GM12873 (cell line): ENCODE measurements around the gene PNPLA1.

Source experiments
- CTCF ChIP-seq: IDR thresholded peaks from 2 replicates; pipeline ENCODE4 v1.5.1; 2012; ENCODE audit warnings: low read depth, mild to moderate bottlenecking, moderate library complexity, low read length, control low read depth; ENCODE audit not compliant: insufficient read depth; ENCODE audit errors: missing control alignments

Gene PNPLA1

DNA sequence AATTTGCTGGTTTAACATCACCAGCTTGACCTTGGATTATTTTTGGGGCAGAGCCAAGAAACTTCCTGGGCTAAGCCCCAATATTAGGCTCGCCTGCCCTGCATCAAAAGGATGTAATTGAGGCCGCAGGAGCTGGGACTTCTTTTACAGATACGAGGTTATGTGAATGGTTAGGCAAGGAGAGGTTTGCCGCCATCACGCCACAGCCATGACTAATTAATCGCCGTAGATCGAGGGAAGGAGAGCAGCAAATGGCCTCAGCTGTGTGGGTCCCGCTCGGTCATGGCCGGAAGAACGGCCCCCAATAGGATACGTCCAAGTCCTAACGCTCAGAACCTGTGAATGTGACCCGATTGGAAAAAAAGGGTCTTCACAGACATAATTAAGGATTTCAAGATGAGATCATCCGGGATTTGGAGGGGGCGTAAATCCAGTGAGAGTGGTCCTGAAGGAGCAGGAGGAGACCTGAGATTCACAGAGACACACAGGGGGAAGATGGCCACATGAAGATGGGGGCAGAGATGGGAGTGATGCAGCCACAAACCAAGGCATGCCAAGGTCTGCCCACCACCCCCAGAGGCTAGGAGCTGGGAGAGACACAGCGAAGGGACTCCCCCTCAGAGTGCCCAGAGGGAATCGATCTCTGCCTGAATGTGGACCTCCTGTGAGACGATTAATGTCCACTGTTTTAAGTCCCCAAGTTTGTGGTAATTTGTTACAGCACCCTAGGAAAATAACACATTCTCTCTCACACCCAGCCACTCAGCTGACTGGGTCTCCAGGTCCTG, 76.8 kb downstream of the PNPLA1 start:
- TF ChIP-seq CTCF = no peak

DNA sequence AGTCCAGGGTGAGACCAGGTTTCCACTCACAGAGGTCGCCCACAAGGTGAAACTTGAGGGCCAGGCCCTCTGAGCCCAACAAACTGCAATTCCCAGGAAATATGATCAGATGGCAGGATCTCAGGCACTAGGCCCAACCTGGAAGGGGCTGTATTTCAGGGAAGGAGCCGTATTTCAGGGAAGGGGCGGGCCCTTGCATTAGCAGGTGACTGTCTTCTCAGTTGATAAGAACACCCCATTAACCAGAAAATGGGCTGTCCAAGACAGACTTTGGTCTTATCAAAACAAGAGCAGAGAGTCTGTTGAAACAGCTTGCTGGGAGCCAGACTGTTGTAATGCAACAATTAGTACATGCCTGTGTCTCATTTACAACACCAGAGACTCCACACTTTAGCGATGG, 77.8 kb downstream of the PNPLA1 start:
- no peak for TF ChIP-seq CTCF

DNA sequence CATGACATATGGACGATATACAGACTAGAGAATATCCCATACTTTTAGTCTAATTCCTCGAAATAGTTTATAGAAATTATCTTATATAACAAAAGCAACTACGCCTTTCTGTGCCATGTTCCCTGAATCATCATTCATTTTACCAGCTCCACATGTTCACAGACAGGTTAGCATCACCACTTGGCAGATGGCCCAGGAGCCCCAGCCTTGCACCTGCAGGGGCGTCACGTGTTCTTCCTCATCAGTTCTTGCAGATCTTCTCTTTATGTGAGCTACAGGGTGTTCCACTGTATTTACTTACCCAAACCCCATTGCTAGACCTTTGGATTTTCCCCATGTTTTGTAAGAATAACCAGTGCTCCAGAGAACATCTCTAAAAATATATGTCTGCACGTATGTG, 79.4 kb downstream of the PNPLA1 start:
- TF ChIP-seq CTCF = no peak

- TF ChIP-seq CTCF = no peak
Measured at GRCh38 chr6:36350082-36350481, 80.2 kb downstream of the PNPLA1 start.

DNA sequence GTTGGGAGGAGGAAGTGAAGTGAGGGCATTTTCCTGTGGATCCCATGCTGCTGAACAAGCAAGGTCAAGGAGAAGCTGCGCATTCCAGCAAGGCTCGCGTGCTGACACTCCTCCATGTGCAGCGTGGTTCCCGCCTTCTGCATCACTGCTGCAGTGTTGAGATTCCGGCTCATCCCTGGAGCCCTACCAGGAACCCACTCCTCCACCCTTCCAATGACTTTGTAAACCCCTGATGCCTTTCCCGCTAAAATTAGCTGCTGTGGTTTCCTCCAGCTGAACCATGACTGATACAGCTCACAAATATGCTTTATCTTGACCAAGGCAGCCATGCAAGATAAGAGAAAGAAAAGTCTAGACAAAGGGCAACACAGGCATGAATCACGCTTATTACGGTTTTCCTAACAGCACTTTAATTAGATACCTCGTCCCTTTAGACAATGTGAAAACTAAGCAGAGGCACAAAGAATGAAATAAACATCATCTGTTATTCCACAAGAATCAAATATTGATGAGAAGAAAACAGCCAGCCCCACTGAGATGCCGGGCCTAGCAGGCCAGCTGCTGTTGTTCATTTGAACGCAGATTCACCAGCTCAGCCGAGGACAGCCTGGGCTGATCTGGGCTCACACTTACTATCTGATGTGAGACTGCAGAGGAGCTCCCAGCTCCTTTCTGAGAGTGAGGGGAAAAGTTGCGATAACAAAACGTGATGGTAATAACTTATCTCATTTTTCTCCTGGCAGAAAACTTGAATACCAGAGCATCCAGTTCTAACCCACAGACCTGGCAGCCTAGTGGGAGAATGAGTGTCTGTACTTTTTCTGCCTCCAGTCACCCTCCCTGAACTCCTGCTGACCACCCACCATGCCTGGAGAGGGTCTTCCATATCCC, 81.1 kb downstream of the PNPLA1 start:
- TF ChIP-seq CTCF = no peak

DNA sequence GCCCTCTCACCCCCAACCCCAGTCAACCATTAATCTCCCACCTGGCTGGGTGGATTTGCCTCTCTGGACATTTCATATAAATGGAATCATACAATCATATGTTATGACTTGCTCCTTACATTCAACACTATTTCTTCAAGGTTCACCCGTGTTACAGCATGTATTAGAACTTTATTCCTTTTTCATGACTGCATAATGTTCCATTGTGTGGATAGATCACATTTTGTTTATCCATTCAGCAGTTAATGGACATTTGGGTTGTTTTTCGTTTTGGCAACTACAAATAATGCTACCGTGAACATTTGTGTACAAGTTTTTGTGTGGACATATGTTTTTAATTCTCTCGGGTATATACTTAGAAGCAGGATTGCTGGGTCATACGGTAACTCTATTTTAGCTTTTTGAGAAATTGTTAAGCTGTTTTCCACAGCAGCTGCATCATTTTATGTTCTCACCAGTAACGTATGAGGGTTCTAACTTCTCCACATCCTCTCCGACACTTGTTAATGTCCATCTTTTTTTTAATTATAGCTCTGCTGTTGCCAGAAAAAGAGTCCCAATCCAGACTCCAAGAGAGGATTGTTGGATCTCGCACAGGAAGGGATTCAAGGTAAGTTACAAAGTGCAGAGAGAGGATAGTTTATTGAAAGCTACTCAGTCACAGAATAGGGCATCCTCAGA, 82.8 kb downstream of the PNPLA1 start:
- TF ChIP-seq CTCF = no peak
